HepG2 (cell line): ENCODE measurements around the gene LRRN4. TPM values are rescaled to one million over a fixed set of nuclear protein-coding genes. Genes with fewer than 3 reads are reported as not detected.

Experiments used
- ARID2 ChIP-seq: sonication (generic); formaldehyde crosslinking; IDR thresholded peaks from 2 replicates; pipeline ENCODE4 v1.8.1; 2022; ENCODE audit warnings: mild to moderate bottlenecking, missing genetic modification reagents, borderline replicate concordance
- BORCS8-MEF2B ChIP-seq: sonication (generic); formaldehyde crosslinking; IDR thresholded peaks from 2 replicates; pipeline ENCODE4 v1.8.0; 2022; ENCODE audit warnings: mild to moderate bottlenecking, missing genetic modification reagents
- CENPT ChIP-seq: sonication (generic); formaldehyde crosslinking; IDR thresholded peaks from 2 replicates; pipeline ENCODE4 v1.8.0; 2022; ENCODE audit warnings: low read depth, mild to moderate bottlenecking, moderate library complexity, missing genetic modification reagents
- FOXJ3 ChIP-seq: sonication (generic); formaldehyde crosslinking; IDR thresholded peaks from 2 replicates; pipeline ENCODE4 v1.4.0; 2020; ENCODE audit warnings: missing genetic modification reagents, mild to moderate bottlenecking, borderline replicate concordance
- MAFK ChIP-seq, 2 experiments: IDR thresholded peaks in 1 of 2; conservative IDR thresholded peaks in 1 of 2; 2 replicates each; pipeline ENCODE4 v1.6.1; 2011; ENCODE audit warnings: improper control_type of control experiment in 2 of 2, low read length in 2 of 2
- MEIS1 ChIP-seq: sonication (generic); formaldehyde crosslinking; IDR thresholded peaks from 2 replicates; pipeline ENCODE4 v1.9.0; 2021; ENCODE audit warnings: mild to moderate bottlenecking, missing genetic modification reagents, moderate library complexity, borderline replicate concordance
- NONO ChIP-seq, 2 experiments: fragments of 450-650 bp in 1 of 2; sonication (generic) in 1 of 2; formaldehyde crosslinking in 1 of 2; IDR thresholded peaks in 1 of 2; conservative IDR thresholded peaks in 1 of 2; 2 replicates each; pipeline versions ENCODE4 v1.6.1 to v1.8.0; 2017 to 2022; ENCODE audit warnings: mild to moderate bottlenecking in 1 of 2, missing genetic modification reagents in 1 of 2, moderate library complexity in 1 of 2
- RCOR2 ChIP-seq: IDR thresholded peaks from 2 replicates; pipeline ENCODE4 v1.6.1; 2016; ENCODE audit warnings: missing biosample characterization, missing genetic modification reagents
- REXO4 ChIP-seq: sonication (generic); formaldehyde crosslinking; IDR thresholded peaks from 2 replicates; pipeline ENCODE4 v1.8.0; 2022; ENCODE audit warnings: missing genetic modification reagents, mild to moderate bottlenecking, borderline replicate concordance
- RXRB ChIP-seq: IDR thresholded peaks from 2 replicates; pipeline ENCODE4 v1.6.1; 2016; ENCODE audit warnings: borderline replicate concordance, missing genetic modification reagents, missing compliant biosample characterization
- ZBTB1 ChIP-seq: sonication (generic); formaldehyde crosslinking; IDR thresholded peaks from 2 replicates; pipeline ENCODE4 v1.4.0; 2020; ENCODE audit warnings: missing genetic modification reagents, borderline replicate concordance
- ZNF3 ChIP-seq: IDR thresholded peaks from 2 replicates; pipeline ENCODE4 v1.7.0; 2017; ENCODE audit warnings: inconsistent platforms
- ZNF556 ChIP-seq: sonication (generic); formaldehyde crosslinking; IDR thresholded peaks from 2 replicates; pipeline ENCODE4 v1.4.0; 2020; ENCODE audit warnings: mild to moderate bottlenecking, missing genetic modification reagents, borderline replicate concordance
- ZNF619 ChIP-seq: sonication (generic); formaldehyde crosslinking; IDR thresholded peaks from 2 replicates; pipeline ENCODE4 v1.4.0; 2020; ENCODE audit warnings: mild to moderate bottlenecking, missing genetic modification reagents
- ZNF777 ChIP-seq: sonication (generic); formaldehyde crosslinking; IDR thresholded peaks from 2 replicates; pipeline ENCODE4 v1.4.0; 2020; ENCODE audit warnings: missing genetic modification reagents
- ZNF782 ChIP-seq: sonication (generic); formaldehyde crosslinking; IDR thresholded peaks from 2 replicates; pipeline ENCODE4 v1.4.0; 2020; ENCODE audit warnings: missing genetic modification reagents, mild to moderate bottlenecking, borderline replicate concordance
- polyA plus RNA-seq, 8 experiments: library from polyadenylated mRNA; depleted of rRNA in 3 of 8; stranded (reverse) in 7 of 8; unstranded in 1 of 8; fragments of >200 nt; fragmentation: Illumina TruSeq in 4 of 8; extraction: Trizol in 4 of 8; gene quantifications; 2 replicates each; pipeline versions ENCODE4 v1.2.1 to v1.2.3, GENCODE V29; 2011 to 2016; ENCODE audit warnings: low read depth in 4 of 8, missing spikeins in 1 of 8, mixed read lengths in 1 of 8; ENCODE audit not compliant: insufficient read depth in 1 of 8
- total RNA-seq, 5 experiments: library from RNA; depleted of rRNA; stranded (reverse); fragments of >200 nt; fragmentation: Illumina TruSeq; extraction: Trizol; gene quantifications; 2 replicates each; pipeline ENCODE4 v1.2.3, GENCODE V29; 2016; ENCODE audit warnings: low read depth in 1 of 5
- TF ChIP-seq, protein P1 (sequence below): sonication (generic); formaldehyde crosslinking; IDR thresholded peaks from 2 replicates; pipeline ENCODE4 v1.5.1; 2020; ENCODE audit warnings: mild to moderate bottlenecking, missing genetic modification reagents
- TF ChIP-seq, protein P2 (sequence below): sonication (generic); formaldehyde crosslinking; IDR thresholded peaks from 2 replicates; pipeline ENCODE4 v1.4.0; 2020; ENCODE audit warnings: mild to moderate bottlenecking, missing genetic modification reagents
- TF ChIP-seq, protein P3 (sequence below): sonication (generic); formaldehyde crosslinking; IDR thresholded peaks from 2 replicates; pipeline ENCODE4 v1.9.0; 2021; ENCODE audit warnings: missing genetic modification reagents, borderline replicate concordance
- TF ChIP-seq, protein P4 (sequence below): sonication (generic); formaldehyde crosslinking; IDR thresholded peaks from 2 replicates; pipeline ENCODE4 v1.9.0; 2022; ENCODE audit warnings: low read depth, missing genetic modification reagents

The LRRN4 gene
- total and polyA plus RNA-seq, 2 of the 13 experiments (the other 11 are each of a cell fraction or from before 2014, with no cell fraction given) = 0.15 to 0.20 TPM

DNA sequence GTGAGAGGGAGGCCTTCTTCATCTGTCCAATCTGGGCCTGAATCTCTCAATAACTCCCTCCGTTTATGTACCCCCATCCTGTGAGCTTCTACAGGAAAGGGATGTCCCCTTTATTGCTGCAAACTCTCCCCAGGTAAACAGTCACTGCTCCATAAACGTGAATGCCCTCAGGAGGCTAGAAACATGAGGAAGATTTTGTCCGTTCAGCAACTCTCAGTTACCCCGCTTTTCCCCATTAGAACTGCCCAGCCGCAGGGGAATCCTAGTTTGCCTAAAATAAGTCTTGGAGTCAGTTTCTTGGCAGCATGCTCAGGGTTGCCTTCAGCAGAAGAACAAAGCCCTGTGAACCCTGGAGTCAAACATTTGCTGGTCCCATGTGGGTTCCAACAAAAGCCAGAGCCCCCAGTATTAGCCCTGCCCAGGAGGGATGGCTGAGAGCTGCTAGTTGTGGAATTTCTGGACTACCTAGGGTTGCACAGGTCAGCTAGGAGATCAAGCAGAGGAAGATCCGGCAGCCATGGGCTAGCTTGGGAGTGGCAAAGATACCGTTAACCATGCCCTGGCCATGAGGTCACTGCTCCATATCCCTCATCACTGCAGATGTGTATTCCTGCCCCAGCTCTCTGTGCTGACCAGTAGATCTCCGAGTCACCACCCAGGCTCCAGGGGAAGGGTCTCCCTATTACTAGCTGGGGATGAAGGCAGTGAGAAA, 640 bp downstream of the LRRN4 start (continued):
- TF ChIP-seq, protein P1, sequence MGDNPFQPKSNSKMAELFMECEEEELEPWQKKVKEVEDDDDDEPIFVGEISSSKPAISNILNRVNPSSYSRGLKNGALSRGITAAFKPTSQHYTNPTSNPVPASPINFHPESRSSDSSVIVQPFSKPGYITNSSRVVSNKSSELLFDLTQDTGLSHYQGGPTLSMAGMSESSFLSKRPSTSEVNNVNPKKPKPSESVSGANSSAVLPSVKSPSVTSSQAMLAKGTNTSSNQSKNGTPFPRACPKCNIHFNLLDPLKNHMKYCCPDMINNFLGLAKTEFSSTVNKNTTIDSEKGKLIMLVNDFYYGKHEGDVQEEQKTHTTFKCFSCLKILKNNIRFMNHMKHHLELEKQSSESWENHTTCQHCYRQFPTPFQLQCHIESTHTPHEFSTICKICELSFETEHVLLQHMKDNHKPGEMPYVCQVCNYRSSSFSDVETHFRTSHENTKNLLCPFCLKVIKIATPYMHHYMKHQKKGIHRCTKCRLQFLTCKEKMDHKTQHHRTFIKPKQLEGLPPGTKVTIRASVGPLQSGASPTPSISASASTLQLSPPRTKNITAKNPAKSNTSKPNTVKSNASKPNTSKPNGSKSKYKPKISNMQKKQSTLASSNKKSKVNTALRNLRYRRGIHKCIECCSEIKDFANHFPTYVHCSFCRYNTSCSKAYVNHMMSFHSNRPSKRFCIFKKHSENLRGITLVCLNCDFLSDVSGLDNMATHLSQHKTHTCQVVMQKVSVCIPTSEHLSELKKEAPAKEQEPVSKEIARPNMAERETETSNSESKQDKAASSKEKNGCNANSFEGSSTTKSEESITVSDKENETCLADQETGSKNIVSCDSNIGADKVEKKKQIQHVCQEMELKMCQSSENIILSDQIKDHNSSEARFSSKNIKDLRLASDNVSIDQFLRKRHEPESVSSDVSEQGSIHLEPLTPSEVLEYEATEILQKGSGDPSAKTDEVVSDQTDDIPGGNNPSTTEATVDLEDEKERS (CRISPR knock-in tag) = no peak
- TF ChIP-seq REXO4 (CRISPR knock-in tag) (no peak), FOXJ3 (CRISPR knock-in tag) (no peak), ZNF777 (no peak), RCOR2 (no peak), ZNF782 (CRISPR knock-in tag) (no peak), ZNF619 (CRISPR knock-in tag) (no peak), ZNF3 (CRISPR knock-in tag) (no peak), BORCS8-MEF2B (CRISPR knock-in tag) (peak; percentile 45; the same call in 1 of the 2 replicates), ZNF556 (CRISPR knock-in tag) (no peak), NONO (IDR thresholded peaks at IDR 0.05) (no peak), NONO (CRISPR knock-in tag; conservative IDR thresholded peaks at IDR 0.05) (no peak), ARID2 (CRISPR knock-in tag) (0 out of 2 replicates have a peak, but pooled peaks have one; percentile 22), CENPT (no peak), MEIS1 (CRISPR knock-in tag) (no peak), MAFK (conservative IDR thresholded peaks at IDR 0.05 in 1 of 2, IDR thresholded peaks at IDR 0.05 in 1 of 2; ENCODE audit: low read length in 2 of 2) (peak; percentile 56 to 62), RXRB (CRISPR knock-in tag) (no peak), ZBTB1 (CRISPR knock-in tag) (no peak)
- TF ChIP-seq, protein P2, sequence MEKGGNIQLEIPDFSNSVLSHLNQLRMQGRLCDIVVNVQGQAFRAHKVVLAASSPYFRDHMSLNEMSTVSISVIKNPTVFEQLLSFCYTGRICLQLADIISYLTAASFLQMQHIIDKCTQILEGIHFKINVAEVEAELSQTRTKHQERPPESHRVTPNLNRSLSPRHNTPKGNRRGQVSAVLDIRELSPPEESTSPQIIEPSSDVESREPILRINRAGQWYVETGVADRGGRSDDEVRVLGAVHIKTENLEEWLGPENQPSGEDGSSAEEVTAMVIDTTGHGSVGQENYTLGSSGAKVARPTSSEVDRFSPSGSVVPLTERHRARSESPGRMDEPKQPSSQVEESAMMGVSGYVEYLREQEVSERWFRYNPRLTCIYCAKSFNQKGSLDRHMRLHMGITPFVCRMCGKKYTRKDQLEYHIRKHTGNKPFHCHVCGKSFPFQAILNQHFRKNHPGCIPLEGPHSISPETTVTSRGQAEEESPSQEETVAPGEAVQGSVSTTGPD (CRISPR knock-in tag) = no peak
- TF ChIP-seq, protein P3, sequence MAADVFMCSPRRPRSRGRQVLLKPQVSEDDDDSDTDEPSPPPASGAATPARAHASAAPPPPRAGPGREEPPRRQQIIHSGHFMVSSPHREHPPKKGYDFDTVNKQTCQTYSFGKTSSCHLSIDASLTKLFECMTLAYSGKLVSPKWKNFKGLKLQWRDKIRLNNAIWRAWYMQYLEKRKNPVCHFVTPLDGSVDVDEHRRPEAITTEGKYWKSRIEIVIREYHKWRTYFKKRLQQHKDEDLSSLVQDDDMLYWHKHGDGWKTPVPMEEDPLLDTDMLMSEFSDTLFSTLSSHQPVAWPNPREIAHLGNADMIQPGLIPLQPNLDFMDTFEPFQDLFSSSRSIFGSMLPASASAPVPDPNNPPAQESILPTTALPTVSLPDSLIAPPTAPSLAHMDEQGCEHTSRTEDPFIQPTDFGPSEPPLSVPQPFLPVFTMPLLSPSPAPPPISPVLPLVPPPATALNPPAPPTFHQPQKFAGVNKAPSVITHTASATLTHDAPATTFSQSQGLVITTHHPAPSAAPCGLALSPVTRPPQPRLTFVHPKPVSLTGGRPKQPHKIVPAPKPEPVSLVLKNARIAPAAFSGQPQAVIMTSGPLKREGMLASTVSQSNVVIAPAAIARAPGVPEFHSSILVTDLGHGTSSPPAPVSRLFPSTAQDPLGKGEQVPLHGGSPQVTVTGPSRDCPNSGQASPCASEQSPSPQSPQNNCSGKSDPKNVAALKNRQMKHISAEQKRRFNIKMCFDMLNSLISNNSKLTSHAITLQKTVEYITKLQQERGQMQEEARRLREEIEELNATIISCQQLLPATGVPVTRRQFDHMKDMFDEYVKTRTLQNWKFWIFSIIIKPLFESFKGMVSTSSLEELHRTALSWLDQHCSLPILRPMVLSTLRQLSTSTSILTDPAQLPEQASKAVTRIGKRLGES (CRISPR knock-in tag) = no peak
- TF ChIP-seq, protein P4, sequence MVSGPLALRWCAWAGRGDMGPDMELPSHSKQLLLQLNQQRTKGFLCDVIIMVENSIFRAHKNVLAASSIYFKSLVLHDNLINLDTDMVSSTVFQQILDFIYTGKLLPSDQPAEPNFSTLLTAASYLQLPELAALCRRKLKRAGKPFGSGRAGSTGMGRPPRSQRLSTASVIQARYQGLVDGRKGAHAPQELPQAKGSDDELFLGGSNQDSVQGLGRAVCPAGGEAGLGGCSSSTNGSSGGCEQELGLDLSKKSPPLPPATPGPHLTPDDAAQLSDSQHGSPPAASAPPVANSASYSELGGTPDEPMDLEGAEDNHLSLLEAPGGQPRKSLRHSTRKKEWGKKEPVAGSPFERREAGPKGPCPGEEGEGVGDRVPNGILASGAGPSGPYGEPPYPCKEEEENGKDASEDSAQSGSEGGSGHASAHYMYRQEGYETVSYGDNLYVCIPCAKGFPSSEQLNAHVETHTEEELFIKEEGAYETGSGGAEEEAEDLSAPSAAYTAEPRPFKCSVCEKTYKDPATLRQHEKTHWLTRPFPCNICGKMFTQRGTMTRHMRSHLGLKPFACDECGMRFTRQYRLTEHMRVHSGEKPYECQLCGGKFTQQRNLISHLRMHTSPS (CRISPR knock-in tag) = no peak
